Fibroblast of the aortic adventitia (primary cell): ENCODE data around the gene LRSAM1. TPM values are rescaled to one million over a fixed set of nuclear protein-coding genes. Genes with fewer than 3 reads are reported as not detected.
A peak's percentile ranks its signal among the peaks of the same experiment; 100 is the strongest.

Experiments used
- DNase-seq: peaks from one replicate; pipeline ENCODE4 v3.0.0-alpha.2; 2010; ENCODE audit warnings: low read depth
- H3K4me3 ChIP-seq: 2 replicates; pipeline ENCODE4 v1.5.1; 2011; ENCODE audit warnings: low read depth, mild to moderate bottlenecking, control low read depth, low read length, moderate library complexity
- total RNA-seq: library from RNA; depleted of rRNA; stranded (reverse); fragments of >200 nt; gene quantifications from 2 replicates; pipeline ENCODE4 v1.2.3, GENCODE V29; 2012; ENCODE audit warnings: low replicate concordance
- TF ChIP-seq, protein P1 (sequence below): IDR thresholded peaks from 2 replicates; pipeline ENCODE4 v1.5.1; 2011; ENCODE audit warnings: mild to moderate bottlenecking, low read length, control low read depth, inconsistent platforms; ENCODE audit not compliant: insufficient read depth

Gene LRSAM1
- total RNA-seq, 1 donor, result 15.3 TPM

DNA sequence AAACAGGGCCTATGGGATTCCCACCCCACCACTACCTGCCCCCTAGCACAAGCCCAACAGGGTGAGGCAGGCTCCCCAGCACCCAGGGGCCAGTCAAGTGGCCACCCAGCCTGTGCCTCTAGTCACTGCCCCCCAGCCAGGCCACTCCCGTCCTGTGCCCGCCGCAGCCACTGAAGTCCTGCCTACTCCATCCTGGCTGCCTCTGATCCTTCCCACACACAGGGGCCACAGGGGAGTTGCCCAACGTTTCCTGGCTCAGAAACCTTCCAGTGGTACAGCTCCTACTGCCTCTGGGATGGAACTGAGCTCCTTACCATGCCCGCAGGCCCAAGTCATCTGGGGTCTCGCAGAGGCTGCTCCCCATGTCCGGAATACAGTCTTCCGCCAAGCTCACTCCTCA, 90.6 kb downstream of the LRSAM1 start:
- H3K4me3 ChIP-seq, result no peak overlapping the region
- TF ChIP-seq, protein P1, sequence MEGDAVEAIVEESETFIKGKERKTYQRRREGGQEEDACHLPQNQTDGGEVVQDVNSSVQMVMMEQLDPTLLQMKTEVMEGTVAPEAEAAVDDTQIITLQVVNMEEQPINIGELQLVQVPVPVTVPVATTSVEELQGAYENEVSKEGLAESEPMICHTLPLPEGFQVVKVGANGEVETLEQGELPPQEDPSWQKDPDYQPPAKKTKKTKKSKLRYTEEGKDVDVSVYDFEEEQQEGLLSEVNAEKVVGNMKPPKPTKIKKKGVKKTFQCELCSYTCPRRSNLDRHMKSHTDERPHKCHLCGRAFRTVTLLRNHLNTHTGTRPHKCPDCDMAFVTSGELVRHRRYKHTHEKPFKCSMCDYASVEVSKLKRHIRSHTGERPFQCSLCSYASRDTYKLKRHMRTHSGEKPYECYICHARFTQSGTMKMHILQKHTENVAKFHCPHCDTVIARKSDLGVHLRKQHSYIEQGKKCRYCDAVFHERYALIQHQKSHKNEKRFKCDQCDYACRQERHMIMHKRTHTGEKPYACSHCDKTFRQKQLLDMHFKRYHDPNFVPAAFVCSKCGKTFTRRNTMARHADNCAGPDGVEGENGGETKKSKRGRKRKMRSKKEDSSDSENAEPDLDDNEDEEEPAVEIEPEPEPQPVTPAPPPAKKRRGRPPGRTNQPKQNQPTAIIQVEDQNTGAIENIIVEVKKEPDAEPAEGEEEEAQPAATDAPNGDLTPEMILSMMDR, result no peak
- DNase-seq, result peak; percentile 70

DNA sequence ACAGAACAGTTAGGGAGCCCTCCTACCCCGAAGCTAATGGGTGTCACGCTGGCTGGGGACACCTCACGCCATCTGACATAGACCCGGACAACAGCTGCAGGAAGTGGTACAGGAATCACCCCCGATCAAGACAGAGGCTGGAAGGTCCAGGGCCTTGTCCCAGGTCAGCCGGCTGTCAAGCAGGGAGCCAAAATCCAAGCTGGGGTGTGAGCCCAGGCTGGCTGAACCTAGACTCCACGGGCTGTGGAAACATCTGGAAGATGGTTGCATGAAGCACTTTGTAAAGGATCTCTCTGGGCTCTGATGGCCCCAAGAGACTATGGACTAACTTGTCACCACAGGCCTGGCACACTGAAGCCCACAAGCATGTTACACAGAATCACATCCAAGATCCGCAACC, 91.9 kb downstream of the LRSAM1 start:
- TF ChIP-seq, protein P1, result no peak
- H3K4me3 ChIP-seq, result no peak overlapping the region
- DNase-seq, result no peak

DNA sequence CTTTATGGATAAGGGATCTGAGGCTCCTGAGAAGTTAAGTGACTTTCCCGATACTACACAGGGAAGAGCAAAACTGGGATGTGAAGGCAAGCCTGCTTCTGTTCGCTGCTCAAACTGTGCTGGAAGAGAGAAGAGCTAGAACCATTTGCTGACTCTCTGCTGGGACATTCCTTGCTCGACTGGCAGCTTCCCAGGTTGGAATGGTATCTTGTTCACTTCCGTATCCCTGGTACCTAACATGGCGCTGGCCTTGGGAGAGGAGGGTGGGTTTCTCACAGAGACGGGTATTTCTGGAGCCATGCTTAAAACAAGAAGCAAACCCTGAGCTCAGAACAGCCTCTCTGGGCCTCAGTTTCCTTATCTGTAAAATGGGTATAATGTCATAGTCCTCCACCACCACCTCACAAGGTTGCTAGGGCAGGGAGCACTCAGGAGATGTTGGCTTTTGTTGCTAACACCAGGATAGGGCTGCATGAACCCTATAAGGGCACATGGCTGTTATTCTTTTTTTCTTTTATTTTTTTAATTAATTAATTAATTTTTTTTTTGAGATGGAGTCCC, 92.7 kb downstream of the LRSAM1 start:
- no peak overlapping the region for H3K4me3 ChIP-seq
- DNase-seq, result no peak
- TF ChIP-seq, protein P1, result no peak

DNA sequence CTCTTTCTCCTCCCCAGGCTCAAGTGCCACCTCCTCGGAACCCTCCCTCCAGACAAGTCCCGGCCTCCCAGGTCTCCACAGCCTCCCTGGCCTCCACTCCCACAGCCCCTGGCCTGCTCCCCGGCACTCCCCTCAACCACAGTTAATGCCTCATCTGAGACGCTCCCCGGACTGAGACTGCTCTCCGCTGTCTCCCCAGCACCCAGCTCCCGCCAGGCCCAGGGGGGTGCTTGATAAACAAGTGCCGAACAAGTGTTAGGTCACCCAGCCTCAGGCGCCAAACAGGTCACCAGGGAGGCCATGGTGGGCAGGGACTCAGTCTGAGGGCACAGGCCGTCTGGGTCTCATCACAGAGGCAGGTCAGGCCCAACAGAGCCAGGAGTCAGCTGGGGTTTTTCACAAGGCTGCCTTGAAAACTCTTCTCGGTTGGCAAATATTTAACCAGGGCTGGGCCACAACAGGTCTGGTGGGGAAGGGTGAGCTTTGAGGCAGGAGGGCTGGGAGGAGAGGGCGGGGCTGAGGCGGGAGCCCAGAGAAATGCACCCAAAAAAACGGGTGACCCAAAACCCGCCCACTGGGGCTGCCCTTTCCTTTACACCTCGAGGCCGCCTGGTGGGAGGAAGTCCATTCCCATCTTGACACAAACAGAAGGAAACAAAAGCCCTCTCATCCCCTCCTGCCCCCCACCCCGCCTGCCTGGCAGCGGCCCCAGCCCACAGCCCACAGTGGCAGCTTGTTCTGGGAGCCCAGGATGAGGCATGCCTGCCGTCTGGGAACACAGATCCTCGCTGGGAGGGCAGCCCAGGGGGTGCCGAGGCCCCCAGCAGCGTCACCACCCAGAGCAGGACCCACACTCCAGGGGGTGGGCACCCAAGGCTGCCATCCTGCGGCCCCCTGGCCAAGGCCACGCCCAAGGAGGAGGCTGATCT, 94.2 kb downstream of the LRSAM1 start:
- TF ChIP-seq, protein P1, result peak; percentile 15
- peak; percentile 65 for DNase-seq
- no peak overlapping the region for H3K4me3 ChIP-seq

DNA sequence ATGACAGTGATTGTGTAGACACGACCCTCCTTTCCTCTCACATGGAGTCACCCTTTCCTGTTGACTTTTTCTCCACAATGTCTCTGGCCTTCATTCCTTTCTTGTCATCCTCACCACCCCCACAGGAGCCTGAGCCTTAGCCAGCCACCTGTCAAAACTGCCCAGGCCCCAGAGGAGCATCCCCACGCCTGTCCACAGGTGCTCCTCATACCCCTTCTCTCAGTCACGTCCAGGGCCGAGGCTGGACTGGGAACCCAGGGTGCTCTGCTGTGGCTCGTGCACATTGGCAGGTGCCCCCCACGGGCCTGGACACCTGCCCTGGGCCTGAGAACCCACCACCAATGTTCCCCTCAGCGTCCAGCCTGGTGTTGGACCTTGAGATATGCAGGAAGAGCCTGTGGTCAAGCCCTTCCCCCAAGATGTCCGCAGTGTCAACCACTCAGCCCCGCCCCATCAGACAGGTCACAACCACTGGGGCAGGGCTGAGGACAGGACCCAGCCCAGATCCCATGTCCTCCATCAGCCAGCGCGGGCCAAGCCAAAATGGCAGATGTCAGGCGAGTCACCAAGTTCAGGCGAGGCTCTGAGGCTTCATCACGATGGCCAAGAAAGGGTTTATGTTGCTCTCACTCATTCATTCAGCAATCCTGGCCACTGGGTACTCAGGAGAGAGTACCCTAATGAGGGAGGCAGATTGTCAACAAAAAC, 95.0 kb downstream of the LRSAM1 start:
- TF ChIP-seq, protein P1, result no peak

DNA sequence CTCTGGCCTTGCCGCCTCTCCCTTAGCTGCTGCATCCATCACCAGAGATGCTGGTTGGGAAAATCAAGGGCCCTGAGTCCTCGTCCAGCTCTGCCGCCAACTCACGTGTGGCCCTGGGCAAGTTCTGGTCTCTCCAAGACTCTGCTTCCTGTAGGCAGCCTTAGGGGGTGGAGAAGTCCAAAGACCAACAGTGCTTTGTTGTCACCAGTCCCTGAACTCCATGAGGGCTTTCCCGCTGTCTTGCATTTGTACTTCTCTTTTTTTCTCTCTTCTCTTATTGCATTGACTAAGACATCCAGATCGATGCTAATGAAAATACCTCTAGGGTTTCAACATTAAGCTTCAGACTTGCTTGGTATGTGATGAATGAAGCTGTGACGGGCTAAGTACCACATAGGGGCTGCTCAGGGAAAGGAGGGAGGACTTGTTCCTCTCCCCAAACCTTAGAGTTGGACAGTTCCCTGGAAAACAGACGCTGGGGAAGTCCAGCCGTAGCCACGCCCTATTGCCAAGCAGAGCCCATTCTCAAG, 97.1 kb downstream of the LRSAM1 start:
- DNase-seq, result no peak
- H3K4me3 ChIP-seq, result no peak overlapping the region
- TF ChIP-seq, protein P1, result no peak

More for the DNA sequence above, 95.0 kb downstream of the LRSAM1 start:
- H3K4me3 ChIP-seq, result no peak overlapping the region
- DNase-seq, result no peak
